ENCODE data around the gene OTUD3.

- TF ChIP-seq, protein P1, sequence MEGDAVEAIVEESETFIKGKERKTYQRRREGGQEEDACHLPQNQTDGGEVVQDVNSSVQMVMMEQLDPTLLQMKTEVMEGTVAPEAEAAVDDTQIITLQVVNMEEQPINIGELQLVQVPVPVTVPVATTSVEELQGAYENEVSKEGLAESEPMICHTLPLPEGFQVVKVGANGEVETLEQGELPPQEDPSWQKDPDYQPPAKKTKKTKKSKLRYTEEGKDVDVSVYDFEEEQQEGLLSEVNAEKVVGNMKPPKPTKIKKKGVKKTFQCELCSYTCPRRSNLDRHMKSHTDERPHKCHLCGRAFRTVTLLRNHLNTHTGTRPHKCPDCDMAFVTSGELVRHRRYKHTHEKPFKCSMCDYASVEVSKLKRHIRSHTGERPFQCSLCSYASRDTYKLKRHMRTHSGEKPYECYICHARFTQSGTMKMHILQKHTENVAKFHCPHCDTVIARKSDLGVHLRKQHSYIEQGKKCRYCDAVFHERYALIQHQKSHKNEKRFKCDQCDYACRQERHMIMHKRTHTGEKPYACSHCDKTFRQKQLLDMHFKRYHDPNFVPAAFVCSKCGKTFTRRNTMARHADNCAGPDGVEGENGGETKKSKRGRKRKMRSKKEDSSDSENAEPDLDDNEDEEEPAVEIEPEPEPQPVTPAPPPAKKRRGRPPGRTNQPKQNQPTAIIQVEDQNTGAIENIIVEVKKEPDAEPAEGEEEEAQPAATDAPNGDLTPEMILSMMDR (optimal IDR thresholded peaks at IDR 0.05 in 1 of 3, IDR thresholded peaks at IDR 0.05 in 1 of 3, conservative IDR thresholded peaks at IDR 0.05 in 1 of 3; ENCODE audit: extremely low read depth in 1 of 3, insufficient read depth in 2 of 3, low read length in 3 of 3), result no peak
- TF ChIP-seq EZH2 (IDR thresholded peaks at IDR 0.05; ENCODE audit: low read length), result no peak
These were observed 43.3 kb downstream of the OTUD3 start for GRCh38 chr1:19925342-19926070.

Measured in keratinocyte (primary cell).